Stomach (tissue), 9 donors: ENCODE data around the gene CEP78. TPM values are rescaled to one million over a fixed set of nuclear protein-coding genes. Genes with fewer than 3 reads are reported as not detected.
"Not testable (repeated sequence)": the region's sequence is repeated elsewhere in the genome, so short reads cannot be mapped to it uniquely, and the experiment has no call there.

Source experiments
- DNase-seq, 2 donors: peaks; one replicate each; pipeline versions ENCODE4 v3.0.0 to v3.0.0-alpha.2; 2013 to 2019
- H3K27ac ChIP-seq, 5 donors: fragments of 200-600 bp in 4 of 5; sonication (generic) in 4 of 5; one replicate each; pipeline ENCODE4 v1.5.1; 2013 to 2019; ENCODE audit warnings: mild to moderate bottlenecking in 1 of 5, moderate library complexity in 1 of 5
- H3K27me3 ChIP-seq, 3 donors: fragments of 200-600 bp; sonication (generic); one replicate each; pipeline ENCODE4 v1.5.1; 2017 to 2019; ENCODE audit warnings: mixed run types in 1 of 3
- H3K36me3 ChIP-seq, 4 donors: fragments of 200-600 bp; sonication (generic); 1 replicate in 3 of 4; 2 replicates in 1 of 4; pipeline ENCODE4 v1.5.1; 2016 to 2019
- H3K4me1 ChIP-seq, 4 donors: fragments of 200-600 bp; sonication (generic); one replicate each; pipeline ENCODE4 v1.5.1; 2016 to 2019
- H3K4me3 ChIP-seq, 4 donors: fragments of 200-600 bp; sonication (generic) in 3 of 4; one replicate each; pipeline ENCODE4 v1.5.1; 2016 to 2019; ENCODE audit warnings: mild to moderate bottlenecking in 1 of 4
- H3K9me3 ChIP-seq, 4 donors: fragments of 200-600 bp; sonication (generic); one replicate each; pipeline ENCODE4 v1.5.1; 2016 to 2019
- CTCF ChIP-seq, 7 experiments: fragments of 450-650 bp in 4 of 7; fragments of 200-600 bp in 3 of 7; sonication (generic) in 3 of 7; IDR thresholded peaks; one replicate each; pipeline ENCODE4 v1.5.1; 2016 to 2019; ENCODE audit warnings: antibody characterized with exemption in 7 of 7, control low read depth in 2 of 7, mild to moderate bottlenecking in 1 of 7
- EP300 ChIP-seq: sonication (generic); formaldehyde crosslinking; IDR thresholded peaks from one replicate; pipeline ENCODE4 v1.6.1; 2017; ENCODE audit warnings: antibody characterized with exemption
- POLR2A ChIP-seq, 4 donors: fragments of 450-650 bp; IDR thresholded peaks; one replicate each; pipeline ENCODE4 v1.6.1; 2016; ENCODE audit warnings: antibody characterized with exemption in 4 of 4, control low read depth in 2 of 4, mild to moderate bottlenecking in 1 of 4, moderate library complexity in 1 of 4
- POLR2AphosphoS5 ChIP-seq, 3 donors: sonication (generic); formaldehyde crosslinking; IDR thresholded peaks; one replicate each; pipeline ENCODE4 v1.6.1; 2016; ENCODE audit warnings: antibody characterized with exemption in 3 of 3
- WGBS, 5 donors: extraction: QIAGEN DNeasy Blood & Tissue Kit in 3 of 5; methylation state at CpG; one replicate each; pipeline versions ENCODE4 v1.1.5 to v1.1.7; 2013 to 2018; 5-methylcytosine and 5-hydroxymethylcytosine counted together
- intact Hi-C: fragments of 100-400 bp; cut with DNase I; formaldehyde crosslinking; loops from one replicate; pipeline ENCODE4 v1.15.1; 2023; ENCODE audit warnings: low total_unique reads
- polyA plus RNA-seq, 3 donors: library from polyadenylated mRNA; stranded (reverse); fragments of 200-250 nt; gene quantifications; one replicate each; pipeline ENCODE4 v1.2.3, GENCODE V29; 2013
- total RNA-seq, 5 donors: library from RNA; depleted of rRNA; stranded (reverse); fragments of >200 nt; gene quantifications; one replicate each; pipeline versions ENCODE4 v1.1.0 to v1.2.3, GENCODE V29; 2014 to 2016
- donor health status: healthy with polysubstance abuse.
- donor health status: Bipolar disorder and iron deficiency.
- donor health status: healthy.

The CEP78 gene
- total and polyA plus RNA-seq, 8 donors, result 3.5 to 34.1 (median 5.3) TPM

DNA sequence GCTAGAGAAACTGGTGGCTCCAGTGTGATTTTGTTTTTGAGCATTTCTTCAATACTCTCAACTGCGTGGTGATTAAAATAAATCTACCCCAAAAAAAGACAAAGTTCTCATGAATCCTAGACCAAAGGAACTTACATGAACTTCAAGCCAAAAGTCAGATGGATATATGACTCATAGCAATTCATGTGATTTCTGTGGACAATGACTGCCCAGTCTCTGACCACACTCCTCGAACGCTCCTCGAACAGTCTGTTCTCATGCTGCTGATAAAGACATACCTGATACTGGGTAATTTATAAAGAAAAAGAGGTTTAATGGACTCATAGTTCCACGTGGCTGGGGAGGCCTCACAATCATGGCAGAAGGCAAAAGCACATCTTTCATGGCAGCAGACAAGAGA, 46.4 kb upstream of the CEP78 start:
- H3K4me3 ChIP-seq, result no peak overlapping the region
- no peaks in the 10 kb centered on the region for H3K27me3 ChIP-seq
- 64 to 80% (median 69%) methylated on average over 5 of the region's 5 CpGs for WGBS, 5 donors
- no peaks in the 10 kb centered on the region for H3K36me3 ChIP-seq
- H3K4me1 ChIP-seq, result no peaks in the 10 kb centered on the region
- TF ChIP-seq EP300 (no peak), POLR2AphosphoS5 (IDR thresholded peaks at IDR 0.05) (no peak), POLR2A (IDR thresholded peaks at IDR 0.05) (no peak), CTCF (IDR thresholded peaks at IDR 0.05) (no peak)
- no peak overlapping the region for H3K27ac ChIP-seq
- DNase-seq, result no peak
- intact Hi-C loops, result no loop called here
- no peaks in the 10 kb centered on the region for H3K9me3 ChIP-seq

DNA sequence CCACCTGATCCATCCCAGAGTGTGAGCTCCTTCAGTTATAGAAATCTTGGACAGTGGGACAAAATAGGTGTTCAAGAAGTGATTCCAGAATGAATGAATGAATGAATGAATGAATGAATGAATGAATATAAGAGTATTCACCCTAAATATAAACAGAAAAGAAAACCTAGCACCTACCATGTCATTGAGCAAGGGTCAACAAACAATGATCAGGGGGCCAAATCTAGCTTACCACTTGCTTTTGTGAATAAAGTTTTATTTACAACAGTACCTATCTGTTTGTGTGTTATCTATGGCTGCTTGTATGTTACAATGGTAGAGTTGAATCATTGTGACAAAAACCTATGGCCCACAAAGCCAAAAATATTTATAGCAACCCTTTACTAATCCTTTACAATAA, 43.9 kb upstream of the CEP78 start:
- TF ChIP-seq POLR2A (IDR thresholded peaks at IDR 0.05), result no peak
- TF ChIP-seq POLR2AphosphoS5 (IDR thresholded peaks at IDR 0.05), result no peak
- TF ChIP-seq EP300, result no peak
- TF ChIP-seq CTCF (IDR thresholded peaks at IDR 0.05), result no peak
- H3K4me1 ChIP-seq, result no peaks in the 10 kb centered on the region
- no peaks in the 10 kb centered on the region for H3K27me3 ChIP-seq
- H3K27ac ChIP-seq, result no peak overlapping the region
- H3K4me3 ChIP-seq, result no peak overlapping the region
- no peaks in the 10 kb centered on the region for H3K9me3 ChIP-seq
- intact Hi-C loops, result no loop called here
- no peaks in the 10 kb centered on the region for H3K36me3 ChIP-seq
- no peak for DNase-seq

DNA sequence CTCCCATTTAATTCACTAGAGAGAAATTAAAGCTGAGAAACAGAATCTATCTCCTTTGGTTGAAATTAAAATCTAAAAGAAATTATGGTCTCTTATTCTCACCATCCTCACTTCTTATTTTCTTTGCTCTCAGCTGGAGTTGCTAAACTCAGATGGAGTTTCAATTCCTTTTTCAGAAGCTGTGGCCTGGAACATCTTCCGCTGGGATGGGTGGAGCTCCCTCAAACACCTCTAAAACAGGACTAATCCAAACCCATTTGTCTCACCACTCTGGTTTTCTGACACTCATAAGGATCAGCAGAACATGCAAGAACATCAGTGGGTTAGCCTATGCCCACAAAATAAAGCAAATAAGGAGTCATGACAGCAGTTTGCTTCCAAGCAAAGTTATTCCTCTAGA, 39.6 kb upstream of the CEP78 start:
- peaks cover 0 to 5% (median 2%) of the 10 kb centered on the region in 4 donors for H3K4me1 ChIP-seq
- H3K36me3 ChIP-seq, result no peaks in the 10 kb centered on the region
- TF ChIP-seq POLR2AphosphoS5 (IDR thresholded peaks at IDR 0.05) (no peak), CTCF (IDR thresholded peaks at IDR 0.05) (no peak), POLR2A (IDR thresholded peaks at IDR 0.05) (no peak), EP300 (no peak)
- intact Hi-C loops, result no loop called here
- no peaks in the 10 kb centered on the region for H3K9me3 ChIP-seq
- no peak overlapping the region for H3K27ac ChIP-seq
- H3K4me3 ChIP-seq, result no peak overlapping the region
- peaks cover 0 to 8% (median 0%) of the 10 kb centered on the region in 3 donors for H3K27me3 ChIP-seq
- no peak for DNase-seq
- WGBS, 5 donors, result 83 to 91% (median 91%) methylated on average over 1 of the region's 1 CpG

DNA sequence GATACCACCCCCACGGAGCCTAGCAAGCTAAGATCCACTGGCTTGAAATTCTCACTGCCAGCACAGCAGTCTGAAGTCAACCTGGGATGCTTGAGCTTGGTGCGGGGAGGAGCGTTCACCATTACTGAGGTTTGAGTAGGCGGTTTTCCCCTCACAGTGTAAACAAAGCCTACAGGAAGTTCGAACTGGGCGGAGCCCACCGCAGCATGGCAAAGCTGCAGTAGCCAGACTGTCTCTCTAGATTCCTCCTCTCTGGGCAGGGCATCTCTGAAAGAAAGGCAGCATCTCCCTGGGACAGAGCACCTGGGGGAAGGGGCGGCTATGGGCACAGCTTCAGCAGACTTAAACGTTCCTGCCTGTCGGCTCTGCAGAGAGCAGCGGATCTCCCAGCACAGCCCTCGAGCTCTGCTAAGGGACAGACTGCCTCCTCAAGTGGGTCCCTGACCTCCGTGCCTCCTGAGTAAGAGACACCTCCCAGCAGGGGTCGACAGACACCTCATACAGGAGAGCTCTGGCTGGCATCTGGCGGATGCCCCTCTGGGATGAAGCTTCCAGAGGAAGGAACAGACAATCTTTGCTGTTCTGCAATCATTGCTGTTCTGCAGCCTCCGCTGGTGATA, 34.6 kb upstream of the CEP78 start:
- H3K4me1 ChIP-seq, H3K4me3 ChIP-seq, H3K9me3 ChIP-seq, H3K27ac ChIP-seq, intact Hi-C loops, H3K36me3 ChIP-seq: not testable (repeated sequence)
- DNase-seq, result peak; percentile 46 to 65
- WGBS, 5 donors, result 37 to 46% (median 41%) methylated on average over 9 to 16 of the region's 16 CpGs
- H3K27me3 ChIP-seq, result peaks cover 0 to 11% (median 0%) of the 10 kb centered on the region in 3 donors

DNA sequence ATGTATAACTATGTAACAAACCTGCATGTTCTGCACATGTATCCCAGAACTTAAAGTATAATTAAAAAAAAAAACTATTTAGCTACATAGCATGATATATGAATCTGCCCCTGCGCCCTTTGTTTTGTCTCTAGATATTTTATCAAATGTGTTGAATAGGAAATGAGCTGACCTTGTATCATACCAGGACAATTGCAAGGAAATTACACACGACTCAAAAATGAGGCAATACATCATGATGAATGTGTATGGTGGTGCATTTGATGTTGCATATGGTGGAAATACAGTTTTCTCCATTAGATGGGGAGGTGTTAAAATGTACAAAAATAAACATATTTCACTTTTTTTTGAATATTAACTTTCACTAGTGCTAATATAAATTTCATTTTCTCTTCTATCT, 28.6 kb upstream of the CEP78 start:
- Histone ChIP-seq H3K27me3 (no peaks in the 10 kb centered on the region), H3K36me3 (no peaks in the 10 kb centered on the region), H3K9me3 (no peaks in the 10 kb centered on the region), H3K4me3 (no peak overlapping the region), H3K27ac (no peak overlapping the region), H3K4me1 (no peaks in the 10 kb centered on the region)
- intact Hi-C loops, result no loop called here
- WGBS, 5 donors, result 77 to 86% (median 84%) methylated on average over 2 of the region's 2 CpGs
- no peak for TF ChIP-seq EP300
- TF ChIP-seq POLR2A (IDR thresholded peaks at IDR 0.05), result no peak
- no peak for TF ChIP-seq POLR2AphosphoS5 (IDR thresholded peaks at IDR 0.05)
- TF ChIP-seq CTCF (IDR thresholded peaks at IDR 0.05), result no peak
- DNase-seq, result no peak
